ENCODE measurements around the gene BEST1.

DNA sequence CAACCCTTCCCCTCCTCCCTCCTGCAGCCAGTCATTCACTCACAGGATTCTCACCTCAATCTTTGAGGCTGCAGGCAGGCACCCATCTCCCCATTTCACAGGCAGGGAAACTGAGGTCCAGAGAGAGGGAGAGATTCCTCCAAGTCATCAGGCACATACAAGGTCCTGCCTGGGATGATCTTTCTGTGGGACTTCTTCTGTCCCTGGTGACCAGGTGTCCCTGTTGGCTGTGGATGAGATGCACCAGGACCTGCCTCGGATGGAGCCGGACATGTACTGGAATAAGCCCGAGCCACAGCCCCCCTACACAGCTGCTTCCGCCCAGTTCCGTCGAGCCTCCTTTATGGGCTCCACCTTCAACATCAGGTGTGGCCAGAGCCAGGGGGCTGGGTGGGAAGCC, 9.5 kb downstream of the BEST1 start:
- TF ChIP-seq, protein P1, sequence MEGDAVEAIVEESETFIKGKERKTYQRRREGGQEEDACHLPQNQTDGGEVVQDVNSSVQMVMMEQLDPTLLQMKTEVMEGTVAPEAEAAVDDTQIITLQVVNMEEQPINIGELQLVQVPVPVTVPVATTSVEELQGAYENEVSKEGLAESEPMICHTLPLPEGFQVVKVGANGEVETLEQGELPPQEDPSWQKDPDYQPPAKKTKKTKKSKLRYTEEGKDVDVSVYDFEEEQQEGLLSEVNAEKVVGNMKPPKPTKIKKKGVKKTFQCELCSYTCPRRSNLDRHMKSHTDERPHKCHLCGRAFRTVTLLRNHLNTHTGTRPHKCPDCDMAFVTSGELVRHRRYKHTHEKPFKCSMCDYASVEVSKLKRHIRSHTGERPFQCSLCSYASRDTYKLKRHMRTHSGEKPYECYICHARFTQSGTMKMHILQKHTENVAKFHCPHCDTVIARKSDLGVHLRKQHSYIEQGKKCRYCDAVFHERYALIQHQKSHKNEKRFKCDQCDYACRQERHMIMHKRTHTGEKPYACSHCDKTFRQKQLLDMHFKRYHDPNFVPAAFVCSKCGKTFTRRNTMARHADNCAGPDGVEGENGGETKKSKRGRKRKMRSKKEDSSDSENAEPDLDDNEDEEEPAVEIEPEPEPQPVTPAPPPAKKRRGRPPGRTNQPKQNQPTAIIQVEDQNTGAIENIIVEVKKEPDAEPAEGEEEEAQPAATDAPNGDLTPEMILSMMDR (IDR thresholded peaks at IDR 0.05; ENCODE audit: low read depth, low read length, poor library complexity, severe bottlenecking) = no peak
- TF ChIP-seq EZH2phosphoT487 (IDR thresholded peaks at IDR 0.05; ENCODE audit: borderline replicate concordance, low read length) = no peak

All from DOHH2 (cell line).